ENCODE results near the gene BMPR1B. TPM values are rescaled to one million over a fixed set of nuclear protein-coding genes. Genes with fewer than 3 reads are reported as not detected.

The BMPR1B gene
- total and polyA plus RNA-seq, 2 experiments from 2014 or later: 1.6 to 3.3 TPM

DNA sequence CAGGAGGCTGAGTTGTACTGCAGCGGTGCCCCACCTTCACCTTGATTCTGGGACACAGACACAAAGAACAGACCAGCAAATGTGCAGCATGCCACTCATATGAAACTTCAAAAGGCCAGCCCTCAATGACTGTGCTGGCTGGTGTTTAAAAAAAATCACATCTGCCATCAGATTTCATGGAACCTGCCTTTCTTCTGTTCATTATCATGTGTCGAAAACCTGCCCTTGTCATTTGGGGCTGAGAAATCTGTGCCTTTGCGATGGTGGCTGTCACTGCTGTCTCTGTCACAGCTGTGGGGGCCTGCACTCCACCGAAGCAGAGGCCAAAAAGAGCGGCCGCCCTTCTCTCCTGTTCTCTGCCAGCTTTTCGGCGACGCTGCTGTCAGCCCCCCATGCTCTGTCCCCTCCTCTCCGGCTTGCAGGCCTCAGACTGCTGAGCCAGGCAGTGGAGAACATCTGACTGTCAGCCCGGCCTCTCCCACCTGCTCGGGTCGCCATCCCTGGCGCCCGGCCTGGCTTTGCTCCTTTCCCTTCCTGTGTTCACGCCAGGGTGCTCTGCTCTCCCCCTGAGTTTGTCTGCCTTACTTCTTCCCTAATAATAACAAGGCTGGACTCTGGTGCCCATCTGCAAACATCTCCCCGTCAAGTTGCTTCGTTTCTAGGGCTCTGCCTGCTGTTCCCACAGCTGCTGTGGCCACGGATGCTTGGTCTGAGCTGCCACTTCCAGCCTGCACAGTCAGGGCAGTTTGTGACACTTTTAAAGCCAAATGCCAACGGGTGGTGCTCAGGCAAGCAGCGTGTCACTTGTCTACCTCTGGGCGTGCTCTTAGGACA is 435.9 kb downstream of the BMPR1B start:
- Histone ChIP-seq H3K4me3 (no peak overlapping the region), H3K4me2 (no peak overlapping the region), H3K27ac (no peak overlapping the region), H4K20me1 (ENCODE audit: insufficient read depth, poor library complexity, severe bottlenecking) (no peaks in the 10 kb centered on the region), H3K36me3 (replicated peaks; ENCODE audit: insufficient read depth, low read depth) (no peaks in the 10 kb centered on the region), H3K9me3 (ENCODE audit: low read depth) (no peaks in the 10 kb centered on the region), H3K4me1 (ENCODE audit: insufficient read depth) (no peaks in the 10 kb centered on the region), H3K79me2 (no peaks in the 10 kb centered on the region), H3K27me3 (no peaks in the 10 kb centered on the region), H3K9me2 (replicated peaks; ENCODE audit: insufficient read depth) (no peaks in the 10 kb centered on the region), H2AFZ (no peak overlapping the region)
- TF ChIP-seq EZH2phosphoT487 (IDR thresholded peaks at IDR 0.05; ENCODE audit: low read depth, severe bottlenecking, unreplicated experiment) (no peak), EZH2 (IDR thresholded peaks at IDR 0.05; ENCODE audit: borderline replicate concordance) (no peak)
- TF ChIP-seq, protein P1, sequence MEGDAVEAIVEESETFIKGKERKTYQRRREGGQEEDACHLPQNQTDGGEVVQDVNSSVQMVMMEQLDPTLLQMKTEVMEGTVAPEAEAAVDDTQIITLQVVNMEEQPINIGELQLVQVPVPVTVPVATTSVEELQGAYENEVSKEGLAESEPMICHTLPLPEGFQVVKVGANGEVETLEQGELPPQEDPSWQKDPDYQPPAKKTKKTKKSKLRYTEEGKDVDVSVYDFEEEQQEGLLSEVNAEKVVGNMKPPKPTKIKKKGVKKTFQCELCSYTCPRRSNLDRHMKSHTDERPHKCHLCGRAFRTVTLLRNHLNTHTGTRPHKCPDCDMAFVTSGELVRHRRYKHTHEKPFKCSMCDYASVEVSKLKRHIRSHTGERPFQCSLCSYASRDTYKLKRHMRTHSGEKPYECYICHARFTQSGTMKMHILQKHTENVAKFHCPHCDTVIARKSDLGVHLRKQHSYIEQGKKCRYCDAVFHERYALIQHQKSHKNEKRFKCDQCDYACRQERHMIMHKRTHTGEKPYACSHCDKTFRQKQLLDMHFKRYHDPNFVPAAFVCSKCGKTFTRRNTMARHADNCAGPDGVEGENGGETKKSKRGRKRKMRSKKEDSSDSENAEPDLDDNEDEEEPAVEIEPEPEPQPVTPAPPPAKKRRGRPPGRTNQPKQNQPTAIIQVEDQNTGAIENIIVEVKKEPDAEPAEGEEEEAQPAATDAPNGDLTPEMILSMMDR (IDR thresholded peaks at IDR 0.05; ENCODE audit: poor library complexity): no peak
- no peak for DNase-seq (ENCODE audit: low spot score)
- 87% methylated on average over 22 of the region's 22 CpGs for WGBS (ENCODE audit: low lambda C conversion rate, missing lambda C conversion rate)

DNA sequence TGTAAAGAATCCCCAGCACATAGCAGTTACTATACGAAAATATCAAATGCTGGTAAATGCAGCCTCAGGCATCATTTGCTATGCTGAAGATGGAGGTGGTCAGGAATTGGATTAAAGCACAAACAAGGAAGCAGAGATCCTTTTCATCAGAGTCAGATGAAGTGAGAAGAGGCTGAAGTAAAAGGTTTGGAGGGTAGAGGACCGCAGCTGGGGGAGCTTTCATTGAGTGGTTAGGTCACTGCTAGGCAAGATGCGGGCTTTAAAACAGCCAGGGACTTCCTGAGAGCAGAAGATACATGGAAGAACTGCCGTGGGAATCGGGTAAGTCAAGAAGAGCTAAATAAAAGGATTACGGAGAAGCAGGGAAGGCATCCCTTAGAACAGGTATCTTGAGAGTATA is 439.6 kb downstream of the BMPR1B start:
- H3K9me3 ChIP-seq (ENCODE audit: low read depth): no peaks in the 10 kb centered on the region
- no peaks in the 10 kb centered on the region for H3K9me2 ChIP-seq (replicated peaks; ENCODE audit: insufficient read depth)
- H4K20me1 ChIP-seq (ENCODE audit: insufficient read depth, poor library complexity, severe bottlenecking): no peaks in the 10 kb centered on the region
- H3K79me2 ChIP-seq: no peaks in the 10 kb centered on the region
- H3K27me3 ChIP-seq: no peaks in the 10 kb centered on the region
- H3K4me1 ChIP-seq (ENCODE audit: insufficient read depth): no peaks in the 10 kb centered on the region
- no peak for TF ChIP-seq EZH2 (IDR thresholded peaks at IDR 0.05; ENCODE audit: borderline replicate concordance)
- TF ChIP-seq EZH2phosphoT487 (IDR thresholded peaks at IDR 0.05; ENCODE audit: low read depth, severe bottlenecking, unreplicated experiment): no peak
- TF ChIP-seq, protein P1 (IDR thresholded peaks at IDR 0.05; ENCODE audit: poor library complexity): no peak
- 80% methylated on average over 6 of the region's 6 CpGs for WGBS (ENCODE audit: low lambda C conversion rate, missing lambda C conversion rate)
- no peak overlapping the region for H2AFZ ChIP-seq
- no peak overlapping the region for H3K4me3 ChIP-seq
- no peak overlapping the region for H3K27ac ChIP-seq
- H3K36me3 ChIP-seq (replicated peaks; ENCODE audit: insufficient read depth, low read depth): no peaks in the 10 kb centered on the region
- H3K4me2 ChIP-seq: no peak overlapping the region
- DNase-seq (ENCODE audit: low spot score): no peak

DNA sequence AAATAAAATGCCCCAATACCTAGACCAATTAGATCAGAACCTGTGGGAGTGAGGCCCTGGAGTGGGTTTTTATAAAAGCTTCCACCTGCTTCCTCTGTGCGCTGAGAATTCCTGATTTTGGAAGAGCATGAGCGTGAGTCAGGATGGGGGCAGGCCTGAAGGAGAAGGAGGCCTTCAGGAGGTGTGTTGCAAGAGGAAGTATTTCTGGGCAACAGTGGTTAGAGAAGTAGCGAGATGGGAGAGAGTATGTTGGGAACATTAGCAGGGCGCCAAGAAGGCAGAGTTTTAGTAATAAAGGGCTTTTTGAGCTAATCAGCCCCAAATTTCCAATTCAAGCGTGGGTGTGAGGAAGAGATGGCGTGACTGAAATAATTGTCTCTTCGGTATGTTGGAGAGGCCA is 441.2 kb downstream of the BMPR1B start:
- Histone ChIP-seq H3K79me2 (no peaks in the 10 kb centered on the region), H3K4me2 (no peak overlapping the region), H3K27ac (no peak overlapping the region), H3K36me3 (replicated peaks; ENCODE audit: insufficient read depth, low read depth) (no peaks in the 10 kb centered on the region), H2AFZ (no peak overlapping the region), H3K27me3 (no peaks in the 10 kb centered on the region), H3K9me3 (ENCODE audit: low read depth) (no peaks in the 10 kb centered on the region), H3K4me3 (no peak overlapping the region), H4K20me1 (ENCODE audit: insufficient read depth, poor library complexity, severe bottlenecking) (no peaks in the 10 kb centered on the region), H3K4me1 (ENCODE audit: insufficient read depth) (no peaks in the 10 kb centered on the region), H3K9me2 (replicated peaks; ENCODE audit: insufficient read depth) (no peaks in the 10 kb centered on the region)
- DNase-seq (ENCODE audit: low spot score): no peak
- 94% methylated on average over 7 of the region's 7 CpGs for WGBS (ENCODE audit: low lambda C conversion rate, missing lambda C conversion rate)
- TF ChIP-seq EZH2phosphoT487 (IDR thresholded peaks at IDR 0.05; ENCODE audit: low read depth, severe bottlenecking, unreplicated experiment) (no peak), EZH2 (IDR thresholded peaks at IDR 0.05; ENCODE audit: borderline replicate concordance) (no peak)

DNA sequence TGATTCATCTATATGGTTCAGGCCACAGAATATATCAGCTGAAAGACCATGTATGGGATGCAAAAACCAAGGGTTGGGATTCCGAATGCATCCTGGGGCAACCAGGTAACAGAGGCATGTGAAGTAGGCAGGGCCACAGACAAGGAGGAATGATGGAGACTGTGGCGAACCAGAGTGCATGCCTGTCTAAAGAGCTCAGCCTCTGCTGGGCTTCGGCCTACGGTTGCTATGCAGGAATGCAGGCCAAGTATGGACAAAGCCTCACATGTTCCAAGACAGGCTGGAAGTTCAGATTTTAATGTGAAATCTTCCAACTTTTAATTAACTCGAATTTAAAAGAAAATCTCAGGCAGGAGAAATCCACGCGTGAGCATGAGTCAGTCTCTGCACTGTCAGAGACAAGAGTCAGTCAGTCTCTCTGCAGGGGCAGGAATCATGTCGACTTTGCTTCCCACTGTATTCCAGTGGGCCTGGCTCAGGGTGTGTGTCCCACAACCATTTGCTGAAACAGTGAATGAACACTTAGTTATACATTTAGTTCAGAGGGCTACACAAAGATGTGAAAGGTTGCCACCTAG is 446.6 kb downstream of the BMPR1B start:
- Histone ChIP-seq H3K36me3 (replicated peaks; ENCODE audit: insufficient read depth, low read depth) (no peaks in the 10 kb centered on the region), H3K27ac (no peak overlapping the region), H4K20me1 (ENCODE audit: insufficient read depth, poor library complexity, severe bottlenecking) (no peaks in the 10 kb centered on the region), H2AFZ (no peak overlapping the region), H3K9me3 (ENCODE audit: low read depth) (no peaks in the 10 kb centered on the region), H3K27me3 (no peaks in the 10 kb centered on the region), H3K9me2 (replicated peaks; ENCODE audit: insufficient read depth) (no peaks in the 10 kb centered on the region), H3K4me2 (no peak overlapping the region), H3K79me2 (no peaks in the 10 kb centered on the region), H3K4me3 (no peak overlapping the region), H3K4me1 (ENCODE audit: insufficient read depth) (no peaks in the 10 kb centered on the region)
- TF ChIP-seq, protein P1 (IDR thresholded peaks at IDR 0.05; ENCODE audit: poor library complexity): no peak
- TF ChIP-seq EZH2phosphoT487 (IDR thresholded peaks at IDR 0.05; ENCODE audit: low read depth, severe bottlenecking, unreplicated experiment) (no peak), EZH2 (IDR thresholded peaks at IDR 0.05; ENCODE audit: borderline replicate concordance) (no peak)
- no peak for DNase-seq (ENCODE audit: low spot score)
- 89% methylated on average over 8 of the region's 8 CpGs for WGBS (ENCODE audit: low lambda C conversion rate, missing lambda C conversion rate)

All from hepatocyte (in vitro differentiated cells).